HepG2 (cell line): Measurements from ENCODE around the gene KLHL12. TPM values are rescaled to one million over a fixed set of nuclear protein-coding genes. Genes with fewer than 3 reads are reported as not detected.

ENCODE experiments used
- AGO1 ChIP-seq: fragments of 200-400 bp; formaldehyde crosslinking; IDR thresholded peaks from 2 replicates; pipeline ENCODE4 v1.6.1; 2017; ENCODE audit warnings: mild to moderate bottlenecking, low read depth, low read length, moderate library complexity; ENCODE audit not compliant: poor library complexity, severe bottlenecking
- BORCS8-MEF2B ChIP-seq: sonication (generic); formaldehyde crosslinking; IDR thresholded peaks from 2 replicates; pipeline ENCODE4 v1.8.0; 2022; ENCODE audit warnings: mild to moderate bottlenecking, missing genetic modification reagents
- FOXK2 ChIP-seq: fragments of 450-650 bp; IDR thresholded peaks from 2 replicates; pipeline ENCODE4 v1.6.1; 2016
- GPN1 ChIP-seq: sonication (generic); formaldehyde crosslinking; IDR thresholded peaks from 2 replicates; pipeline ENCODE4 v1.5.1; 2020; ENCODE audit warnings: missing genetic modification reagents, borderline replicate concordance
- HOXA9 ChIP-seq: sonication (generic); formaldehyde crosslinking; IDR thresholded peaks from 2 replicates; pipeline ENCODE4 v1.8.1; 2022; ENCODE audit warnings: missing genetic modification reagents, mild to moderate bottlenecking, moderate library complexity, borderline replicate concordance
- HOXD1 ChIP-seq: sonication (generic); formaldehyde crosslinking; IDR thresholded peaks from 2 replicates; pipeline ENCODE4 v1.5.0; 2020; ENCODE audit warnings: missing genetic modification reagents
- IRF1 ChIP-seq: sonication (generic); formaldehyde crosslinking; IDR thresholded peaks from 2 replicates; pipeline ENCODE4 v1.4.0; 2020; ENCODE audit warnings: low read depth, mild to moderate bottlenecking, missing genetic modification reagents
- JUN ChIP-seq: sonication (generic); formaldehyde crosslinking; IDR thresholded peaks from 2 replicates; pipeline ENCODE4 v1.4.0; 2020; ENCODE audit warnings: mild to moderate bottlenecking, missing genetic modification reagents
- PHF5A ChIP-seq: IDR thresholded peaks from one replicate; pipeline ENCODE4 v1.6.1; 2018; ENCODE audit warnings: low read depth, missing genetic modification reagents; ENCODE audit not compliant: unreplicated experiment
- RXRA ChIP-seq: sonication (generic); formaldehyde crosslinking; IDR thresholded peaks from 2 replicates; pipeline ENCODE4 v1.5.1; 2020; ENCODE audit warnings: missing genetic modification reagents
- SETDB1 ChIP-seq: sonication (generic); formaldehyde crosslinking; IDR thresholded peaks from 2 replicates; pipeline ENCODE4 v1.5.1; 2020; ENCODE audit warnings: missing genetic modification reagents, mild to moderate bottlenecking, borderline replicate concordance
- ZBTB20 ChIP-seq: sonication (generic); formaldehyde crosslinking; IDR thresholded peaks from 2 replicates; pipeline ENCODE4 v1.8.1; 2023; ENCODE audit warnings: missing genetic modification reagents, low read depth, mild to moderate bottlenecking, borderline replicate concordance
- ZBTB49 ChIP-seq: sonication (generic); formaldehyde crosslinking; IDR thresholded peaks from 2 replicates; pipeline ENCODE4 v1.4.0; 2020; ENCODE audit warnings: missing genetic modification reagents, borderline replicate concordance
- ZFP36L1 ChIP-seq: sonication (generic); formaldehyde crosslinking; IDR thresholded peaks from 2 replicates; pipeline ENCODE4 v1.8.0; 2022; ENCODE audit warnings: mild to moderate bottlenecking, missing genetic modification reagents, moderate library complexity
- ZFP91 ChIP-seq: sonication (generic); formaldehyde crosslinking; IDR thresholded peaks from 2 replicates; pipeline ENCODE4 v1.9.0; 2022; ENCODE audit warnings: missing genetic modification reagents, mild to moderate bottlenecking, borderline replicate concordance
- ZMYM4 ChIP-seq: sonication (generic); formaldehyde crosslinking; IDR thresholded peaks from 2 replicates; pipeline ENCODE4 v1.8.1; 2023; ENCODE audit warnings: mild to moderate bottlenecking, missing genetic modification reagents
- ZNF280B ChIP-seq: sonication (generic); formaldehyde crosslinking; IDR thresholded peaks from 2 replicates; pipeline ENCODE4 v1.5.0; 2020; ENCODE audit warnings: missing genetic modification reagents, mild to moderate bottlenecking, borderline replicate concordance
- ZNF350 ChIP-seq: sonication (generic); formaldehyde crosslinking; IDR thresholded peaks from 2 replicates; pipeline ENCODE4 v1.4.0; 2020; ENCODE audit warnings: mild to moderate bottlenecking, low read depth, missing genetic modification reagents, borderline replicate concordance
- ZNF460 ChIP-seq: sonication (generic); formaldehyde crosslinking; IDR thresholded peaks from 2 replicates; pipeline ENCODE4 v1.5.1; 2020; ENCODE audit warnings: missing genetic modification reagents, mild to moderate bottlenecking, borderline replicate concordance
- ZNF619 ChIP-seq: sonication (generic); formaldehyde crosslinking; IDR thresholded peaks from 2 replicates; pipeline ENCODE4 v1.4.0; 2020; ENCODE audit warnings: mild to moderate bottlenecking, missing genetic modification reagents
- ZNF652 ChIP-seq: IDR thresholded peaks from 2 replicates; pipeline ENCODE4 v1.6.1; 2016; ENCODE audit warnings: low read depth, borderline replicate concordance
- ZNF737 ChIP-seq: sonication (generic); formaldehyde crosslinking; IDR thresholded peaks from 2 replicates; pipeline ENCODE4 v1.5.0; 2020; ENCODE audit warnings: missing genetic modification reagents, mild to moderate bottlenecking, borderline replicate concordance
- polyA plus RNA-seq, 8 experiments: library from polyadenylated mRNA; depleted of rRNA in 3 of 8; stranded (reverse) in 7 of 8; unstranded in 1 of 8; fragments of >200 nt; fragmentation: Illumina TruSeq in 4 of 8; extraction: Trizol in 4 of 8; gene quantifications; 2 replicates each; pipeline versions ENCODE4 v1.2.1 to v1.2.3, GENCODE V29; 2011 to 2016; ENCODE audit warnings: low read depth in 4 of 8, missing spikeins in 1 of 8, mixed read lengths in 1 of 8; ENCODE audit not compliant: insufficient read depth in 1 of 8
- total RNA-seq, 5 experiments: library from RNA; depleted of rRNA; stranded (reverse); fragments of >200 nt; fragmentation: Illumina TruSeq; extraction: Trizol; gene quantifications; 2 replicates each; pipeline ENCODE4 v1.2.3, GENCODE V29; 2016; ENCODE audit warnings: low read depth in 1 of 5

Gene KLHL12
- total and polyA plus RNA-seq, 2 of the 13 experiments (the other 11 are each of a cell fraction or from before 2014, with no cell fraction given), result 19.2 to 25.2 TPM

GRCh38 chr1:202926581-202927491 lies at the start of gene KLHL12 (continued):
- TF ChIP-seq AGO1 (no peak), HOXD1 (CRISPR knock-in tag) (peak; percentile 92), JUN (CRISPR knock-in tag) (peak; percentile 79), HOXA9 (no peak), FOXK2 (peak; percentile 57; the same call in 1 of the 2 replicates), IRF1 (CRISPR knock-in tag) (no peak), ZBTB49 (CRISPR knock-in tag) (no peak; the same call in 1 of the 2 replicates), ZNF619 (CRISPR knock-in tag) (peak; percentile 75; the same call in 1 of the 2 replicates), BORCS8-MEF2B (CRISPR knock-in tag) (0 out of 2 replicates have a peak, but pooled peaks have one; percentile 64), PHF5A (CRISPR knock-in tag) (peak; percentile 16), ZNF350 (peak; percentile 95), ZFP36L1 (CRISPR knock-in tag) (peak; percentile 42), RXRA (peak; percentile 84), ZNF460 (CRISPR knock-in tag) (peak; percentile 20; the same call in 1 of the 2 replicates), ZNF652 (CRISPR knock-in tag) (no peak; the same call in 1 of the 2 replicates), ZBTB20 (CRISPR knock-in tag) (peak; percentile 58; the same call in 1 of the 2 replicates), ZNF280B (CRISPR knock-in tag) (peak; percentile 64; the same call in 1 of the 2 replicates), GPN1 (CRISPR knock-in tag) (no peak), ZMYM4 (CRISPR knock-in tag) (peak; percentile 90), SETDB1 (CRISPR knock-in tag) (no peak), ZNF737 (CRISPR knock-in tag) (no peak), ZFP91 (CRISPR knock-in tag) (peak; percentile 92; the same call in 1 of the 2 replicates)
